Panc1 (cell line): Measurements from ENCODE around the gene MATN4. TPM values are rescaled to one million over a fixed set of nuclear protein-coding genes. Genes with fewer than 3 reads are reported as not detected.

ENCODE experiments used
- ATAC-seq: fragments of 200-7000 bp; cut with Tn5 transposase; 2 replicates; pipeline ENCODE4 v1.9.1; 2020; ENCODE audit warnings: mild to moderate bottlenecking, moderate library complexity
- BruUV-seq: library from RNA; stranded (reverse); fragments of 400-500 nt; replicated peaks from 2 replicates; lab custom pipeline; 2021; lab: Mats Ljungman, UMichigan
- CTCF ChIA-PET: fragments of 300-600 bp; sonication (Branson Sonifier 250); formaldehyde crosslinking; loops from one replicate; lab custom pipeline; 2022; ENCODE audit warnings: antibody characterized with exemption; lab: Charles Lee
- POLR2A ChIA-PET: fragments of 300-600 bp; sonication (Branson Sonifier 250); formaldehyde crosslinking; loops from one replicate; lab custom pipeline; 2022; ENCODE audit warnings: antibody characterized with exemption; lab: Charles Lee
- DNase-seq: peaks from one replicate; pipeline ENCODE4 v3.0.0-alpha.2; 2010; ENCODE audit warnings: low read depth, low spot score
- H3K27ac ChIP-seq: 2 replicates; pipeline ENCODE4 v1.5.1; 2011; ENCODE audit warnings: mild to moderate bottlenecking, low read length, inconsistent platforms
- H3K27me3 ChIP-seq: fragments of 200-500 bp; sonication (Bioruptor generic); 2 replicates; pipeline ENCODE4 v1.6.0; 2014; ENCODE audit warnings: low read length, inconsistent platforms; ENCODE audit not compliant: control insufficient read depth, insufficient read depth
- H3K36me3 ChIP-seq: fragments of 200-500 bp; sonication (Bioruptor generic); 2 replicates; pipeline ENCODE4 v1.5.1; 2014; ENCODE audit warnings: inconsistent platforms, mild to moderate bottlenecking, low read length, moderate library complexity; ENCODE audit not compliant: control insufficient read depth, insufficient read depth
- H3K4me1 ChIP-seq: 2 replicates; pipeline ENCODE4 v1.5.1; 2011; ENCODE audit warnings: inconsistent platforms, mild to moderate bottlenecking, low read length, moderate library complexity; ENCODE audit not compliant: control insufficient read depth, insufficient read depth
- H3K4me3 ChIP-seq, 2 experiments: 2 replicates each; pipeline ENCODE4 v1.5.1; 2011 to 2012; ENCODE audit warnings: low read depth in 2 of 2, low read length in 2 of 2, mild to moderate bottlenecking in 2 of 2, inconsistent platforms in 1 of 2, moderate library complexity in 1 of 2
- H3K9me3 ChIP-seq: fragments of 200-500 bp; sonication (Bioruptor generic); 2 replicates; pipeline ENCODE4 v1.5.1; 2014; ENCODE audit warnings: low read depth, mild to moderate bottlenecking, inconsistent platforms, low read length, moderate library complexity; ENCODE audit not compliant: control insufficient read depth, insufficient read depth
- POLR2AphosphoS5 ChIP-seq: IDR thresholded peaks from 2 replicates; pipeline ENCODE4 v1.6.1; 2012; ENCODE audit warnings: mild to moderate bottlenecking, low read depth, low read length, moderate library complexity
- REST ChIP-seq, 2 experiments: IDR thresholded peaks; 2 replicates each; pipeline ENCODE4 v1.6.1; 2011 to 2012; ENCODE audit warnings: low read depth in 2 of 2, control low read depth in 1 of 2, low read length in 1 of 2, mild to moderate bottlenecking in 1 of 2, moderate library complexity in 1 of 2; ENCODE audit not compliant: insufficient read depth in 1 of 2
- SIN3A ChIP-seq: IDR thresholded peaks from 2 replicates; pipeline ENCODE4 v1.6.1; 2012; ENCODE audit warnings: low read depth, mild to moderate bottlenecking, low read length, moderate library complexity, borderline replicate concordance; ENCODE audit not compliant: insufficient read depth
- TCF7L2 ChIP-seq: IDR thresholded peaks from 2 replicates; pipeline ENCODE4 v1.6.1; 2011; ENCODE audit warnings: mild to moderate bottlenecking, low read depth, low read length, inconsistent platforms
- in situ Hi-C: cut with HindIII; loops from 2 replicates; pipeline ENCODE4 v1.10.0; 2016; ENCODE audit warnings: low sequenced_read_pairs, low pct_unique_long_range_greater_than_20kb
- intact Hi-C: fragments of 100-400 bp; cut with micrococcal nuclease; formaldehyde crosslinking; loops from one replicate; pipeline ENCODE4 v1.10.0; 2022; ENCODE audit not compliant: unreplicated experiment
- total RNA-seq: library from RNA; stranded (reverse); gene quantifications from one replicate; pipeline ENCODE4 v1.2.1, GENCODE V29; 2021; ENCODE audit not compliant: unreplicated experiment
- TF ChIP-seq, protein P1 (sequence below): fragments of 450-650 bp; IDR thresholded peaks from 2 replicates; pipeline ENCODE4 v1.5.1; 2017; ENCODE audit warnings: mild to moderate bottlenecking

Gene MATN4
- total RNA-seq, 1 experiment from 2014 or later: 0.15 TPM

GRCh38 chr20:45344168-45344860 is 36.2 kb upstream of the MATN4 start:
- H3K27ac ChIP-seq: peak overlapping the region; percentile 83
- ChIA-PET POLR2A (interaction anchor here (0.6 to 1.5 kb wide), 2 partner anchors 12 to 18 kb away, joined by 3 to 5 read pairs; partner anchors contain the start of gene SYS1), CTCF (interaction anchor here (0.6 kb wide), 1 partner anchor 21 kb away, joined by 3 read pairs; no protein-coding TSS in a partner anchor)
- in situ Hi-C loops: no loop called here
- peak overlapping the region; percentile 7 to 94 for H3K4me3 ChIP-seq
- BruUV-seq: no TSS peak
- no peaks in the 10 kb centered on the region for H3K36me3 ChIP-seq
- peaks cover 81% of the 10 kb centered on the region for H3K4me1 ChIP-seq
- DNase-seq: peak; percentile 83
- intact Hi-C loops: no loop called here
- ATAC-seq: peak; percentile 59
- H3K9me3 ChIP-seq: no peaks in the 10 kb centered on the region
- no peaks in the 10 kb centered on the region for H3K27me3 ChIP-seq
- TF ChIP-seq SIN3A (no peak), POLR2AphosphoS5 (no peak), REST (IDR thresholded peaks at IDR 0.05; ENCODE audit: insufficient read depth in 1 of 2, low read depth in 2 of 2, low read length in 1 of 2) (no peak), TCF7L2 (no peak)
- TF ChIP-seq, protein P1, sequence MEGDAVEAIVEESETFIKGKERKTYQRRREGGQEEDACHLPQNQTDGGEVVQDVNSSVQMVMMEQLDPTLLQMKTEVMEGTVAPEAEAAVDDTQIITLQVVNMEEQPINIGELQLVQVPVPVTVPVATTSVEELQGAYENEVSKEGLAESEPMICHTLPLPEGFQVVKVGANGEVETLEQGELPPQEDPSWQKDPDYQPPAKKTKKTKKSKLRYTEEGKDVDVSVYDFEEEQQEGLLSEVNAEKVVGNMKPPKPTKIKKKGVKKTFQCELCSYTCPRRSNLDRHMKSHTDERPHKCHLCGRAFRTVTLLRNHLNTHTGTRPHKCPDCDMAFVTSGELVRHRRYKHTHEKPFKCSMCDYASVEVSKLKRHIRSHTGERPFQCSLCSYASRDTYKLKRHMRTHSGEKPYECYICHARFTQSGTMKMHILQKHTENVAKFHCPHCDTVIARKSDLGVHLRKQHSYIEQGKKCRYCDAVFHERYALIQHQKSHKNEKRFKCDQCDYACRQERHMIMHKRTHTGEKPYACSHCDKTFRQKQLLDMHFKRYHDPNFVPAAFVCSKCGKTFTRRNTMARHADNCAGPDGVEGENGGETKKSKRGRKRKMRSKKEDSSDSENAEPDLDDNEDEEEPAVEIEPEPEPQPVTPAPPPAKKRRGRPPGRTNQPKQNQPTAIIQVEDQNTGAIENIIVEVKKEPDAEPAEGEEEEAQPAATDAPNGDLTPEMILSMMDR: no peak

DNA sequence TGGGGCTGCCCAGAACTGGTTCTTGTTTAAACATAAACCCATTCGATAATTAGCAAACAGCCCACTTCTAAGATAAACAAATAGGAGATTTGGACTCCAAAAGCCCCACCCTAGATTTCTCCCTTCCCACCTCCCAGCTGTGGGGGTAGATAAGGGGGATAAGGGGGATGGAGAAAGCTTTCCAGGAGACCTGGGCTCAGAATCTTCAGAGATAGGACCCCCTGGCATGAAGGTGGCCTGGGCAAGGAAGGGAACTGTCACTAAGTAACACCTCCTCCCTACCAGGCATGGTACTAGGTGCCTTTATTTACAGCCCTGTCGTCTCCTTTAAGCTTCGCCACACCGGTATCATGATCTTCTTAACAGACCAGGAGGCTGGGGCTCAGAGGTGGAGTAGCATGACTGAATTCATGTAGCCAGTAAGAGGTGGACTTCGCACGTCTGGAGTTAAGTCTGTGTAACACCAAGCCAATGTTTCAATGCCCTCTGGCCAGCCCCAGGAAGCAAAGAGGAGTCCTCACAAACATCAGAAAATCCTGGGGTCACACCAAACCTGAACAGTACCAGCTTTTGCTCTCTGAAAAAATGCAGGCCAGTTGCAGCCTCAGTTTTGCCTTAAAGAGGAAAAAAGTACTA is 35.6 kb upstream of the MATN4 start:
- peak overlapping the region; percentile 83 for H3K27ac ChIP-seq
- H3K27me3 ChIP-seq: no peaks in the 10 kb centered on the region
- TF ChIP-seq REST (IDR thresholded peaks at IDR 0.05; ENCODE audit: insufficient read depth in 1 of 2, low read depth in 2 of 2, low read length in 1 of 2) (no peak), SIN3A (no peak), TCF7L2 (no peak), POLR2AphosphoS5 (no peak)
- TF ChIP-seq, protein P1: no peak
- ATAC-seq (peak; percentile 19; the same call in 1 of the 2 replicates), DNase-seq (no peak)
- peak overlapping the region; percentile 18 to 94 for H3K4me3 ChIP-seq
- H3K36me3 ChIP-seq: no peaks in the 10 kb centered on the region
- intact Hi-C loops: no loop called here
- no TSS peak for BruUV-seq
- peaks cover 84% of the 10 kb centered on the region for H3K4me1 ChIP-seq
- in situ Hi-C loops: no loop called here
- ChIA-PET POLR2A (interaction anchor here (0.6 to 1.5 kb wide), 2 partner anchors 11 to 19 kb away, joined by 3 to 5 read pairs; partner anchors contain the start of gene SYS1), CTCF (no interaction called here)
- H3K9me3 ChIP-seq: no peaks in the 10 kb centered on the region
